HEK293T (cell line): ENCODE data around the gene EAF2.
A peak's percentile ranks its signal among the peaks of the same experiment; 100 is the strongest.

ENCODE experiments used
- CTCF ChIA-PET: fragments of 350-600 bp; formaldehyde crosslinking; extraction: SDS; loops from one replicate; lab custom pipeline; 2021; ENCODE audit warnings: antibody characterized with exemption, inconsistent platforms; lab: Yijun Ruan, JAX
- POLR2A ChIA-PET: fragments of 350-600 bp; formaldehyde crosslinking; extraction: SDS; loops from one replicate; lab custom pipeline; 2020; ENCODE audit warnings: antibody characterized with exemption, inconsistent platforms; lab: Yijun Ruan, JAX
- DNase-seq: peaks from one replicate; pipeline ENCODE4 v3.0.0; 2012; ENCODE audit warnings: mixed read lengths; ENCODE audit errors: extremely low spot score
- ARNT ChIP-seq: fragments of 450-650 bp; IDR thresholded peaks from 2 replicates; pipeline ENCODE4 v1.6.1; 2017; ENCODE audit warnings: mild to moderate bottlenecking
- BHLHE40 ChIP-seq: fragments of 450-650 bp; IDR thresholded peaks from 2 replicates; pipeline ENCODE4 v1.6.1; 2016; ENCODE audit warnings: mild to moderate bottlenecking, moderate library complexity, borderline replicate concordance
- CTBP1 ChIP-seq: fragments of 450-650 bp; IDR thresholded peaks from 2 replicates; pipeline ENCODE4 v1.6.1; 2016; ENCODE audit warnings: borderline replicate concordance
- ELF4 ChIP-seq: fragments of 450-650 bp; IDR thresholded peaks from 2 replicates; pipeline ENCODE4 v1.6.1; 2017; ENCODE audit warnings: antibody characterized with exemption
- FOXK2 ChIP-seq: fragments of 450-650 bp; IDR thresholded peaks from 2 replicates; pipeline ENCODE4 v1.6.1; 2016; ENCODE audit warnings: mild to moderate bottlenecking
- FOXM1 ChIP-seq: fragments of 450-650 bp; IDR thresholded peaks from 2 replicates; pipeline ENCODE4 v1.6.1; 2017; ENCODE audit warnings: mild to moderate bottlenecking, borderline replicate concordance
- HDGF ChIP-seq: fragments of 450-650 bp; IDR thresholded peaks from 2 replicates; pipeline ENCODE4 v1.6.1; 2017; ENCODE audit warnings: antibody characterized with exemption, borderline replicate concordance
- L3MBTL2 ChIP-seq: fragments of 450-650 bp; conservative IDR thresholded peaks from 2 replicates; pipeline ENCODE4 v1.6.1; 2016; ENCODE audit warnings: mild to moderate bottlenecking
- LEF1 ChIP-seq: fragments of 450-650 bp; IDR thresholded peaks from 2 replicates; pipeline ENCODE4 v1.6.1; 2017; ENCODE audit warnings: mild to moderate bottlenecking, borderline replicate concordance
- NFRKB ChIP-seq: fragments of 450-650 bp; IDR thresholded peaks from 2 replicates; pipeline ENCODE4 v1.6.1; 2016; ENCODE audit warnings: mild to moderate bottlenecking, moderate library complexity
- SP1 ChIP-seq: fragments of 450-650 bp; IDR thresholded peaks from 2 replicates; pipeline ENCODE4 v1.6.1; 2017
- SUZ12 ChIP-seq: fragments of 450-650 bp; IDR thresholded peaks from 2 replicates; pipeline ENCODE4 v1.6.1; 2016; ENCODE audit warnings: mild to moderate bottlenecking
- TARDBP ChIP-seq: fragments of 450-650 bp; IDR thresholded peaks from 2 replicates; pipeline ENCODE4 v1.6.1; 2016
- ZNF384 ChIP-seq: fragments of 450-650 bp; IDR thresholded peaks from 2 replicates; pipeline ENCODE4 v1.6.1; 2016
- TF ChIP-seq, protein P1 (sequence below): fragments of 450-650 bp; IDR thresholded peaks from 2 replicates; pipeline ENCODE4 v1.6.1; 2016

The EAF2 gene

DNA sequence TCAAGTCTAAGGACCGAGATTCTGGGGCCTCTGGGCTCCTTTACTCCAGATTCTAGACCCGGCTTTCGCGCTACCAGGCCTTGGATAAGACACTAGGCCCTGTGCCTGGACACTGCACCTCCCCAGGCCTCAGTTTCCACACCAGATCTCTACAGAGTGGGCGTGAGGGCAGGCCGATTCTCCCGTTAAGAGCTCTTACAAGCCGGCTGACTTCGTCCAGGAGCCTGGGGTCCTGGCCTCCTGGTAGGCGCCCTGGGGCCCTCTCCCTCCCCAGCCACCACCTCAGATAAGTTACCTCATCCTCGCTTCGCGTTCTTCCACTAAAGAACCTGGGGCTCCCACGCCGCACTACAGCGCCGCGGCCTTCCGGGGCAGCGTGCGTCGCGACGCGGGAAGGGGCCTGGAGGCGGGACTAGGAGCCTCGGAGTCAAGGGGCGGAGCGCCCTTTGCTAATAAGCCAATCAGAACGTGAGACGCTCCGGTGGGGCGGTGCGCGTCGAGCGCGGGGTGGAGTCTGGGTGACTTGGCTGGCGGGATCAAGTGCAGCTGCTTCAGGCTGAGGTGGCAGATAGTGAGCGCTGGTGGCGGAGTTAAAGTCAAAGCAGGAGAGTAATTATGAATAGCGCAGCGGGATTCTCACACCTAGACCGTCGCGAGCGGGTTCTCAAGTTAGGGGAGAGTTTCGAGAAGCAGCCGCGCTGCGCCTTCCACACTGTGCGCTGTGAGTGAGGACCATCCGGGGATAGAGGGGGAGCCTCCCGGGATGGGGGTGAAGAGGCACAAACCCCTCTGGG is at the start of gene EAF2, which contains the start of gene IQCB1:
EAF2 (plus strand) TSS at position 539 of the 794 bp plus-strand sequence; CDS start at position 616, 77 bp downstream.
IQCB1 (minus strand) TSS at position 390 of the 794 bp plus-strand sequence. CDS start 6,100 bp downstream, outside the sequence.
- POLR2A ChIA-PET: interaction anchor here (0.6 to 1.0 kb wide), 2 partner anchors 12 to 41 kb away, joined by 3 to 4 read pairs; no protein-coding TSS in a partner anchor
- CTCF ChIA-PET: no interaction called here
- peak; percentile 99 for DNase-seq
- TF ChIP-seq ELF4: peak; percentile 30; the same call in 1 of the 2 replicates
- TF ChIP-seq L3MBTL2: peak; percentile 98
- no peak for TF ChIP-seq FOXM1

DNA sequence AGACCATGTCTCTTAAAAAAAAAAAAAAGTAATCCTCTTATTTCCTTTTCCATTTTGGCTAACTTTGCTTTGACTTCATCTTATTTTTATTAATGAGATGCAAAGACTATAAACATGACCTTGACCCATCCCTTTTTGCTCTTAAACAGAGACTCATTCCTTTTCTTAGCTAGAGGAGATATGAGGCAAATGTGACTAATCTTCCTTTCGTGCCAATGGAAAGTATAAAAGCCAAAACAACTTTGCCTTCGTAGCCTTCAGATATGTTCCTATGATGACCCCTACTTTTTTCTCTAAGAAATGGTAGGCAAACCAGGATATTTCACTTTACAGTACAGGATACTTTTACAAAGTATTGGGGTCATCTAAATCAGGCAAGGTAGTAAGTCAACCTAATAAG is 48.5 kb upstream of the EAF2 start:
- DNase-seq: no peak
- POLR2A ChIA-PET: no interaction called here
- CTCF ChIA-PET: no interaction called here
- TF ChIP-seq SUZ12 (no peak), ZNF384 (no peak), FOXK2 (no peak), BHLHE40 (no peak), NFRKB (no peak), LEF1 (no peak)

DNA sequence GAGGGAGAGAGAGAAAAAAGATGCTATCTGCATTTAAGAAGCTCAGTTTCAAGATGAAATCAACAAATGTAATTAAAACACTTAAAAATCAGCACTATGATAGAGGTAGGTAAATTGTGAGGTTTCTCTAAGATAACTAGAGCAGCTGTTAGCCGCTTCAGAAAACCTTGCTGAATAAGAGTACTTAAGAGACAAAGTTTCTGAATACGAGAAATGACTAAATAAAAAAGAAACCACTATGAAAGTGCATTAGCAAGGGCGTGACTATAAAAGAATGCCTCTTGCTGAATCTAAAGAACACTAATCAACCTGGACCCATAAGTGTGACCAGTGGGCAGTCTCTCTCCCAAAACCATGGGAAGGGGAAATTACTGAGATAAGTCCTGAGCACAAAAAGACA is 41.9 kb upstream of the EAF2 start:
- no peak for TF ChIP-seq ELF4
- TF ChIP-seq ZNF384: no peak
- TF ChIP-seq BHLHE40: no peak
- no peak for TF ChIP-seq SUZ12
- TF ChIP-seq TARDBP: no peak
- TF ChIP-seq SP1: no peak
- ChIA-PET POLR2A (interaction anchor here (1.6 kb wide), 1 partner anchor 42 kb away, joined by 4 read pairs; the partner anchor contains the start of genes EAF2 and IQCB1), CTCF (no interaction called here)
- DNase-seq: no peak

DNA sequence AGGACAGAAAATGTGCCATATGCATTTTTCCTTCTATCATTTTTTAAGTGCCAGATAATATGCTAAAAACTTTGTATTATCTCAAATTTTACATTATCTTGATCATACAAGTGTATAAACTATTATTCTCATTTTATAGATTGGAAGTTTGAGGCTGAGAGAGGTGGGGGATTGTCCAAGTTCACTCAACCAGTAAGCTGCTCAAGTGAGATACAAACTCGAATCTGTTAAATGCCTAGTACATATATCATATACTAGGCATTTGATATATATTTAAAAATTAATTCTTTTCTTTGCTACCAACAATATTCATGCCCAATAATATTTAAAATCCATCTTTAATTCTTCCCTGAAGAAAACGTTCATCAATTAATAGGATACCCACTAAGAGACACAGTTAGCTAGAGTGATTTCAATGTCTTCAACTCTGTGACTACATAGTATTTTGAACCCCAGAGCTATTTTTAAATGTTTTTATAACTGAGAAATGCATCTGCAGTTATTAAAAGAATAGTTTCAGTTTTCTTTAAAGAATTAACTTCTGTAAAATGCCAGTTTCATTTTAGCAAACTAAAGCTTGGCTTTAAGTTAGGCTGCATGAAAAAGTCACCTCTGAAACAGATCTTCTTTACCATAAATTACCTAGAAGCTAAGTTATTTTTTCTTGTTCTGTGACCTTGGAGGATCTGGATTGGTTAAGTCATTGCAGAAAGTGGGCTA is 40.6 kb upstream of the EAF2 start:
- POLR2A ChIA-PET: interaction anchor here (1.6 kb wide), 1 partner anchor 41 kb away, joined by 4 read pairs; the partner anchor contains the start of genes EAF2 and IQCB1
- TF ChIP-seq TARDBP (no peak), FOXK2 (no peak)
- TF ChIP-seq, protein P1, sequence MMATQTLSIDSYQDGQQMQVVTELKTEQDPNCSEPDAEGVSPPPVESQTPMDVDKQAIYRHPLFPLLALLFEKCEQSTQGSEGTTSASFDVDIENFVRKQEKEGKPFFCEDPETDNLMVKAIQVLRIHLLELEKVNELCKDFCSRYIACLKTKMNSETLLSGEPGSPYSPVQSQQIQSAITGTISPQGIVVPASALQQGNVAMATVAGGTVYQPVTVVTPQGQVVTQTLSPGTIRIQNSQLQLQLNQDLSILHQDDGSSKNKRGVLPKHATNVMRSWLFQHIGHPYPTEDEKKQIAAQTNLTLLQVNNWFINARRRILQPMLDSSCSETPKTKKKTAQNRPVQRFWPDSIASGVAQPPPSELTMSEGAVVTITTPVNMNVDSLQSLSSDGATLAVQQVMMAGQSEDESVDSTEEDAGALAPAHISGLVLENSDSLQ: no peak
- no peak for DNase-seq
- CTCF ChIA-PET: no interaction called here

DNA sequence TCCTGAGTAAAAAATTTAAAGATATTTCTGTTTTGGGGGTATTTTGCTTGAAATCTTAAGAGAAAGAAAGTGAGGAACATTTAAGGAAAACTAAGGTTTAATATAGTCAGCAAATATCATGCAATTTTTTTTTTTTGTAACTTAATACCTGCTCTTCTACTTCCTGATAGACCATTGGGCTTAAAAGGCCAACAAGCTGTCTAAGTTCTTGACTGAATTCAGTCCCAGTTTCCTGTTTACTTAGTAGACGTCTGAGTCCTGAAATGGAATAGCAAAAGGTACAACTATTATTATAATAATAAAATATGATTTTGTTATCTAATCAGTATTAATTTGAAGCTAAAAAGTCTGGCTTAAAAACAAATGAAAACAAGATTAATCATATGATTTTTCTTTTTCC is 38.0 kb upstream of the EAF2 start:
- ChIA-PET CTCF (no interaction called here), POLR2A (no interaction called here)
- TF ChIP-seq HDGF (no peak), LEF1 (no peak), BHLHE40 (no peak), FOXM1 (no peak), TARDBP (no peak)
- TF ChIP-seq, protein P1: no peak
- no peak for DNase-seq

DNA sequence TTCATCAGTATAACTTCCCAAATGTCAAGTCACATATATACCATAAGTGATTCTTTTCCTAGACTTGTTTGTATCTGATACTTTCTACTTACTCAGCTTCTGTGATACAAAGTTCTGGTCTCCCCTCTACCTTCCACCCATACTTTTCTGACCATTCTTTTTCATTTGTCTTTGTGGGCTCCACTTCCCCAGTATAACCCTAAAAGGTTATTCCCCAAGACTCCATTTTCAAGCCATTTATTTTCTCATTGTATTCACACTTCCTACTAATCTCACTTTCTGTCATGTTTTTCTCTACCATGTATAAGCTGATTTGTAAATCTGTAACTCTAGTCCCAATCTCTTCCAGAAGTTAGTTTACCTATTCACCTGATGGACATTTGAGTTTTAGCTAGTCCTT is 34.1 kb upstream of the EAF2 start:
- no peak for DNase-seq
- TF ChIP-seq L3MBTL2 (no peak), TARDBP (no peak), HDGF (no peak), NFRKB (no peak), ZNF384 (no peak), ELF4 (no peak), SUZ12 (no peak), BHLHE40 (no peak), CTBP1 (no peak), ARNT (no peak), FOXK2 (no peak)
- ChIA-PET POLR2A (no interaction called here), CTCF (no interaction called here)

DNA sequence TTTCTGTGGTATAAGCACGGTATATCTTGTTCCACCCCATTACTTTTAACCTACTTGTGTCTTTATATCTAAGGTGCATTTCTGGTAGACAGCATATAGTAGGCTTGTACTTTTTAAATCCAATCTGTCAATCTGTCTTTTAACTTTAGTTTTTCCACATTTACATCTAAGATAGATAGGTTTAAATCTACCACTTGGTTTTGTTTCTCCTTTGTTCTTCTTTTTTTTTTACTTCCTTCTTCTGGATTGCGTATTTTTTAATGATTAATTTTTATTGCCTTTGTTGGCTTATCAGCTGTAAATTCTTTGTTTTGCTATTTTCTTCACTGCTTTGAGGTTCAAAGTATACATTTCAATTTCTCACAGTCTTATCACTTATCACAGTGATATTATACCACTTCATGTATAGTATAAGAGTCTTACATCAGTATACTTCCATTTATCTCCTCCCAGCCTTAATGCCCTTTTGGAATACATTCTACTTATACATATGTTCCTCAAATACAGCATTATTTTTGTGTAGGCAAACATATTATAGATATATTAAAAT is 31.2 kb upstream of the EAF2 start:
- ChIA-PET CTCF (no interaction called here), POLR2A (no interaction called here)
- DNase-seq: no peak
- TF ChIP-seq NFRKB (no peak), BHLHE40 (no peak), LEF1 (no peak), HDGF (no peak), ARNT (no peak), ELF4 (no peak), TARDBP (no peak)
